C4-2B (cell line): ENCODE results near the gene SHD.

ENCODE experiments used
- H3K27ac ChIP-seq: fragments of 450-650 bp; 2 replicates; pipeline ENCODE4 v1.5.1; 2017
- CTCF ChIP-seq: fragments of 450-650 bp; conservative IDR thresholded peaks from 2 replicates; pipeline ENCODE4 v1.5.1; 2017; ENCODE audit warnings: mild to moderate bottlenecking
- ZFX ChIP-seq: fragments of 450-650 bp; IDR thresholded peaks from 2 replicates; pipeline ENCODE4 v1.6.1; 2017

SHD gene

GRCh38 chr19:4305257-4305612, 26.2 kb downstream of the SHD start:
- no peak overlapping the region for H3K27ac ChIP-seq

DNA sequence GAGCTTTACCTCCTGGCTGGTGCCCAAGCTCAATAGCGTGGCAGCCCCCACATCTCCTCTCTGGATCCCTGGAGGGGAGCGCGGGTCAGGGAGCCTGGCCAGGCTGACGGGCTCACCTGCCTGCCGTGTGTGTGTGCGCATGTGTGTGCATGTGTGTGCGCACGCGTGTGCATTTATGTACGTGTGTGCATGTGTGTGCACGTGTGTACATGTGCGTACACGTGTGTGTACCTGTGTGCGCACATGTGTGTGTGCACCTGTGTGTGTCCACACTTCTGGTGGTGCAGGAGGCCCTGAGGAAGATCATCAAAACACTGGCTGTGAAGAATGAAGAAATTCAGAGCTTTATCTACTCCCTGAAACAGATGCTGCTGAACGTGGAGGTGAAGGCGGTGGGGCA, 26.6 kb downstream of the SHD start:
- no peak for TF ChIP-seq ZFX
- TF ChIP-seq CTCF = no peak
- H3K27ac ChIP-seq = no peak overlapping the region

More at GRCh38 chr19:4305257-4305612, 26.2 kb downstream of the SHD start:
- TF ChIP-seq CTCF (no peak), ZFX (no peak)

DNA sequence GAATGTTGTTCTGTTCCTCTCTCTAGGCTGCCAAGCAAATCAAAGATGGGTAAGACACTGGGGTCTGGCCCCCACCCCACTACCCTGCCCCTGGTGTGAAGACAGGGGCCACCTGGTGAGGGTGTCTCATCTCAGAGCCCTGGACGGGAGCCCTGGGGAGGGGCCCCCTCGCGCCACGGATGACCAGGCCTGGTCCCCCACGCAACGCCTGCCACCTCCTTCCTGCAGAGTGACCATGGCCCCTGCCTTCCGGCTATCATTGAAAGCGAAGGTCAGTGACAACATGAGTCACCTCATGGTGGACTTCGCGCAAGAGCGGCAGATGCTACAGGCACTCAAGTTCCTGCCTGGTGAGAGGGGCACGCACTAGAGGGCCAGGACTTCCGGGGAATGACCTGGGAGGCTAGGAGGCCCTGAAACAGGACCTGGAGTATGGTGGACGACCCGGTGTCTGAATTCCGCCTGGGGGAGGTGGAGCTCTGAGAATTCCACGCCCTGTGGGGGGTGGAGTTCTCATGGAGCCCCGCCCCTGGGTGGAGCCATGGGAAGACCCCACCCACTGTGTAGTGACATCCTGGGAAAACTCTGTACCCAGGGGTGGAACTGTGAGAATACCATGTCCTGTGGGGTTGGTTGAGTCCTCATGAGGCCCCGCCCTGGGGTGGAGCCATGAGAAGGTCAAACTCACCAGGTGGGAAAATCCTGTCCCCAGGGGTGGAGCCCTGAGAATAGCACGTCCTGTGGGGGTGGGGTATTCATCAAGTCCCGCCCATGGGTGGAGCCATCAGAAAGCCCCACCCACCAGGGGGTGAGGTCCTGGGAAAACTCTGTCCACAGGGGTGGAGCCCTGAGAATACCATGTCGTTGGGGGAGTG, 31.4 kb downstream of the SHD start:
- TF ChIP-seq ZFX (no peak), CTCF (no peak)
- H3K27ac ChIP-seq = no peak overlapping the region

DNA sequence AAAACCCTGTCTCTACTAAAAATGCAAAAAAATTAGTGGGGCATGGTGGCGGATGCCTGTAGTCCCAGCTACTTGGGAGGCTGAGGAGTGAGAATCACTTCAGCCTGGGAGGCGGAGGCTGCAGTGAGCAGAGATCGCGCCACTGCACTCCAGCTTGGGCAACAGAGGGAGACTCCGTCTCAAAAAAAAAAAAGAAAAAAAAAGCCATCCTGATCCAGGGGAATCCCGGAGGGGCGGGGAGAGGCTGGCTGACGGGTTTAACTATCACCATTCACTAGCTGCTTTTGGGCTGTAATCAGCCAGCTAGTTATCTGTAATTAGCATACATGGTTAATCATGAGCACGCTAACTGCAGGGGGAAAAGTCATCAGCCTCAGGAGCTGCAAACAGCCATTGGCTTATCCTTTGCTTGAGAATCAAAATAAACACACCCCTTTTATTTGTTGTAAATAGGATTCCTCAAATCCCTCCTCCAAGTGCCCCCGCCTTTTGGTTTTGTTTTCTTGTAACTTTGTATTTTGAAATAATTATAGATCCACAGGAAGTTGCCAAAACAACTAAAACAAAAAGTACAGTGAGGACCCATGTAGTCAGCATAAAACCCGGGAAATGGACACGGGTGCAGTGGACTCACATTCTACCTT, 34.9 kb downstream of the SHD start:
- no peak for TF ChIP-seq CTCF
- no peak for TF ChIP-seq ZFX
- H3K27ac ChIP-seq = no peak overlapping the region

- TF ChIP-seq ZFX (no peak), CTCF (no peak)
- no peak overlapping the region for H3K27ac ChIP-seq
Observed at GRCh38 chr19:4316956-4317355, 37.9 kb downstream of the SHD start.

DNA sequence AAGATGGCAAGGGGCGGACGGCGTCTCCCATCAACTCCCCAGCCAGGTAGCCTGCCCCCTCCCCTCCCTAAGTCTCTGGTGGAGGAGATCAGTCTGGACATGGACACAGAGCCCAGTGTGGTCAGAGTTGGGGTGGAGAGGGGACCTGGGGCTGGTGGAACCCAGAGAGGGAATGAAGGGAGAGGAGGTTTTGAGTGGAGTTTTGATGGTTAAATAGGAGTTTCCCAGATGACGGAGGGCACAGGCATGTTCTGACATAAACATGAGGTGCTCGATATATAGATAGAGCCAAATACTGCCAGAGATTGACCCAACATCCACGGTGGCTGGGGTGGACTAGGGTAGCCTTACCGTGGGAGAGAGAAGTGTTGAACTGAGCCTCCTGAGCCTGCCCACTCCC, 39.4 kb downstream of the SHD start:
- no peak overlapping the region for H3K27ac ChIP-seq
- no peak for TF ChIP-seq ZFX
- no peak for TF ChIP-seq CTCF

GRCh38 chr19:4319067-4319718, 40.1 kb downstream of the SHD start:
- TF ChIP-seq CTCF (no peak), ZFX (no peak)
- no peak overlapping the region for H3K27ac ChIP-seq
